C1 segment of cervical spinal cord (tissue), 14 donors: ENCODE measurements around the gene PCDH12.

Source experiments
- DNase-seq, 14 donors: peaks; one replicate each; lab custom pipeline; 2025; lab: John Stamatoyannopoulos, UW

PCDH12 gene

GRCh38 chr5:141909212-141909611, 48.8 kb downstream of the PCDH12 start:
- no peak for DNase-seq

DNA sequence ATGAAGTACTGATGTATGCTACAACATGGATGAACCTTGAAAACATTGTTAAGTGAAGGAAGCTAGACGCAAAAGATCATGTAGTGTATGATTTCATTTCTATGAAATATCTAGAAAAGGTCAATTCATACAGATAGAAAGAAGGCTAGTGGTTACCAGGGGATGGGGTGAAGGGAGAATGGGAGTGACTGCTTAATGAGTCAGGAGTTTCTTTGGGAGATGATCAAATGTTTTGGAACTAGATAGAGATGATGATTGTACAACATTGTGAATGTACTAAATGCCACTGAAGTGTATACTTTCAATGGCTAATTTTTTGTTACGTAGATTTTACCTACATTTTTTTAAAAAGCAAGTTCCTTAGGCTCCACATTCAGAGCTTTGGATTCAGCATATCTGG, 49.2 kb downstream of the PCDH12 start:
- no peak for DNase-seq

DNA sequence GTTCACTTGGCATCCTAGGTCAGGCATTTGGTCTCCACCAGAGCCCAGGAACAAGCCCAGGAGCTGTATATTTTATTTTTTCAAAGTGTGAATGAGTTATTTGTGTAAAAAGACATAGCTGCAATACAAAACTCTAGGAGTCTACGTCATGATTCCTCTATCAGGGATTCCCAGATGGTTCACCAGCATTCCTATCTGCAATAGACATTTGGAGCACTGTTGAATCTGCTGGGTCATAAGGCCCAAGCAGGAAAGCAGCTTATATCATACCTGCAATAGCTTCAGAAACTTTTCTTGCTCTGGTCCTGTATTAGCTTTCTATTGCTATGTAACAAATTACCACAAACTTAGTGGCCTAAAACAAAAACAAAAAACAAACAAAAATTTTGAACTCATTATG, 51.0 kb downstream of the PCDH12 start:
- no peak for DNase-seq

DNA sequence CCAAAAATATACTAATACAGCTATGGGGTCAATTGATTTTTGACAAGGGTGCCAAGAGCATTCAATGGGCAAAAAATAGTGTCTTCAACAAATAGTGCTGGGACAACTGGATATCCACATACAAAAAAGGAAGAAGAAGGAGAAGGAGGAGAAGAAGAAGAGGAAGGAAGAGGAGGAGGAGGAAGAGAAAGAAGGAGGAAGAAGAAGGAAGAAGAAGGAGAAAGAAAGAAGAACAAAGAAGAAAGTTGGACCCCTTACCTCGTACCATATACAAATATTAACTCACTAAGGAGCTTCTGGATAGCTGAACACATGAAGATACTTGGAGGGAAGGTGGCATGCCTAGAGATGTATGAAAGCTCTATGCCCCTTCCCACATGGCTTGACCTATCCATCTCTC, 51.5 kb downstream of the PCDH12 start:
- DNase-seq, result no peak

DNA sequence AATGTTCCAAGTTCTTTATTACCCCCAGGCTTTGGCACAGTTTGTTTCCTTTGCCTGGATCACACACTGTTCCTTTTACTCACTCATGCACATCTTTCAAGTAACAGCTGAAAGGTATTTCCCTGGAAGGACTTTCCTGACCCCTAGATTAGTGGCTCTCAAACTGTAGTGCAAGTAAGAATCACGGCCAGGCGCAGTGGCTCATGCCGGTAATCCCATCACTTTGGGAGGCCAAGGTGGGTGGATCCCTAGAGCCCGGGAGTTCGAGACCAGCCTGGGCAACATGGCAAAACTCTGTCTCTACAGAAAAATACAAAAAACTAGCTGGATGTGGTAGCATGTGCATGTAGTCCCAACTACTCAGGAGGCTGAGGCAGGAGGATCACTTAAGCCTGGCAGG, 53.5 kb downstream of the PCDH12 start:
- no peak for DNase-seq

GRCh38 chr5:141903261-141903660, 54.7 kb downstream of the PCDH12 start:
- DNase-seq, result no peak

- no peak for DNase-seq
Observed at GRCh38 chr5:141902015-141902814, 55.8 kb downstream of the PCDH12 start.

DNA sequence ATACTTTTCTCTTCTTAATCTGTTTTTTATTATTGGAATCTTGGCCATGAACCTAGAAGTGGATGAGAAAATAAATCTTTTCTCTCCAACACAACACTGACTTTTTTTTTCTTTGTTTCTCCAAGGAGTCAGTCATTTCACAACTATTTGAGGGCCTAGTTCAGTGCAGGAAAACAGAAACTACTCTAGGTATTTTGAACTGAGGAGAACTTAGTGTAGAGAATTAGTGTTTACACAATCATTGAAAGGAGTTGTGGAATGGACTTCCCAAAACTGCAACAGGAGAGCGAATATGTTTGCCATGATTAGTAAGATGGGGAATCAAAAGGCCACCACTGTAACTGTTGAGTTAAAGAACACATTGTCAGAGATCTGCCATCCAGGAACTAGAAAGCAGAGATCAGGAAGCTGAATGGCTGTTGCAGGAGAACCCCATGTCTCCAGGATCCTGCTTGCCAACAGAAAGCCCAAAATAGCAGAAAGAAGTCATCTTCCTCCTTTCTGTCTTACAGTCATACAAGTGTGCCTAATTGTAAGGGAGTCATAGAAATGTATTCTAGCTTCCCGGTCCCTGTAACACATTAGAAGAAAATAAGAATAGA, 59.5 kb downstream of the PCDH12 start:
- DNase-seq, result no peak

- DNase-seq, result no peak
Observed at GRCh38 chr5:141897425-141897824, 60.6 kb downstream of the PCDH12 start.
